ENCODE measurements around the gene CABLES2.
"Not testable (repeated sequence)": the region's sequence is repeated elsewhere in the genome, so short reads cannot be mapped to it uniquely, and the experiment has no call there.

CABLES2 gene

GRCh38 chr20:62433658-62434497, 26.8 kb upstream of the CABLES2 start:
- no peak for DNase-seq

- DNase-seq = no peak
Measured at GRCh38 chr20:62430866-62431447, 23.9 kb upstream of the CABLES2 start.

GRCh38 chr20:62430311-62430853, 23.3 kb upstream of the CABLES2 start:
- no peak for DNase-seq

GRCh38 chr20:62429455-62430310, 22.6 kb upstream of the CABLES2 start:
- DNase-seq = no peak

- no peak for DNase-seq
Measured at GRCh38 chr20:62428396-62429295, 21.6 kb upstream of the CABLES2 start.

- no peak for DNase-seq
Measured at GRCh38 chr20:62428002-62428372, 20.9 kb upstream of the CABLES2 start.

- DNase-seq = no peak
Measured at GRCh38 chr20:62427172-62428001, 20.3 kb upstream of the CABLES2 start, which contains the start of gene RBBP8NL. RBBP8NL (minus strand) TSS chr20:62427539; CDS start chr20:62419647, 7,892 bp downstream.

- no peak for DNase-seq
Measured at GRCh38 chr20:62426699-62427131, 19.6 kb upstream of the CABLES2 start.

GRCh38 chr20:62426059-62426348, 18.9 kb upstream of the CABLES2 start:
- DNase-seq = not testable (repeated sequence)

GRCh38 chr20:62425281-62426058, 18.4 kb upstream of the CABLES2 start:
- DNase-seq = no peak

- DNase-seq = no peak
Measured at GRCh38 chr20:62424249-62425107, 17.4 kb upstream of the CABLES2 start.

- DNase-seq = no peak
Measured at GRCh38 chr20:62423326-62423706, 16.2 kb upstream of the CABLES2 start.

GRCh38 chr20:62422636-62423325, 15.7 kb upstream of the CABLES2 start:
- no peak for DNase-seq

- no peak for DNase-seq
Measured at GRCh38 chr20:62421716-62421990, 14.6 kb upstream of the CABLES2 start.

GRCh38 chr20:62420846-62421715, 14.0 kb upstream of the CABLES2 start:
- DNase-seq = no peak

- DNase-seq = no peak
Measured at GRCh38 chr20:62419759-62420158, 12.7 kb upstream of the CABLES2 start.

- DNase-seq = no peak
Measured at GRCh38 chr20:62418709-62419487, 11.8 kb upstream of the CABLES2 start.

Data from CD4-positive, alpha-beta T cell treated with Interleukin-12 subunit alpha and Interleukin-12 subunit beta, for 1 hour (primary cell).